ENCODE data around the gene DDRGK1.

DDRGK1 gene

GRCh38 chr20:3235666-3236324, 31.3 kb upstream of the DDRGK1 start:
- DNase-seq (ENCODE audit: low read depth), result no peak

GRCh38 chr20:3233991-3234498, 29.6 kb upstream of the DDRGK1 start:
- no peak for DNase-seq (ENCODE audit: low read depth)

GRCh38 chr20:3233131-3233990, 28.9 kb upstream of the DDRGK1 start:
- DNase-seq (ENCODE audit: low read depth), result no peak

GRCh38 chr20:3231889-3232588, 27.6 kb upstream of the DDRGK1 start:
- DNase-seq (ENCODE audit: low read depth), result no peak

- no peak for DNase-seq (ENCODE audit: low read depth)
These were observed 26.6 kb upstream of the DDRGK1 start for GRCh38 chr20:3231116-3231515.

GRCh38 chr20:3229798-3230197, 25.3 kb upstream of the DDRGK1 start:
- no peak for DNase-seq (ENCODE audit: low read depth)

GRCh38 chr20:3229158-3229557, 24.7 kb upstream of the DDRGK1 start:
- no peak for DNase-seq (ENCODE audit: low read depth)

GRCh38 chr20:3228750-3229032, 24.2 kb upstream of the DDRGK1 start:
- no peak for DNase-seq (ENCODE audit: low read depth)

- DNase-seq (ENCODE audit: low read depth), result no peak
These were observed 23.7 kb upstream of the DDRGK1 start for GRCh38 chr20:3227936-3228749.

- DNase-seq (ENCODE audit: low read depth), result no peak
These were observed 23.0 kb upstream of the DDRGK1 start for GRCh38 chr20:3227506-3227905.

GRCh38 chr20:3226864-3227263, 22.4 kb upstream of the DDRGK1 start:
- no peak for DNase-seq (ENCODE audit: low read depth)

- DNase-seq (ENCODE audit: low read depth), result no peak
These were observed 21.6 kb upstream of the DDRGK1 start for GRCh38 chr20:3226093-3226492.

GRCh38 chr20:3224681-3225421, 20.4 kb upstream of the DDRGK1 start:
- no peak for DNase-seq (ENCODE audit: low read depth)

GRCh38 chr20:3223994-3224680, 19.7 kb upstream of the DDRGK1 start:
- DNase-seq (ENCODE audit: low read depth), result no peak

GRCh38 chr20:3223651-3223993, 19.1 kb upstream of the DDRGK1 start:
- no peak for DNase-seq (ENCODE audit: low read depth)

- no peak for DNase-seq (ENCODE audit: low read depth)
These were observed 18.4 kb upstream of the DDRGK1 start for GRCh38 chr20:3222635-3223600.

GRCh38 chr20:3221398-3222226, 17.1 kb upstream of the DDRGK1 start:
- no peak for DNase-seq (ENCODE audit: low read depth)

- peak; percentile 57 for DNase-seq (ENCODE audit: low read depth)
These were observed 14.0 kb upstream of the DDRGK1 start for GRCh38 chr20:3218307-3218988.

Data from stimulated activated CD4-positive, alpha-beta T cell treated with anti-CD3 and anti-CD28 coated beads, Interleukin-2, amount 100 ng/mL, for 4 hours (primary cell).